ENCODE data around the gene VWA5A. TPM values are rescaled to one million over a fixed set of nuclear protein-coding genes. Genes with fewer than 3 reads are reported as not detected.

Gene VWA5A
- polyA plus RNA-seq, 1 of the 3 experiments (the other 2 are of a cell fraction), result 7.6 TPM

- POLR2A ChIA-PET, result no interaction called here
These were observed 17.1 kb upstream of the VWA5A start for GRCh38 chr11:124098141-124098540.

GRCh38 chr11:124101737-124102136 lies 13.5 kb upstream of the VWA5A start:
- H3K9me3 ChIP-seq, result no peaks in the 10 kb centered on the region
- ChIA-PET POLR2A (no interaction called here), CTCF (interaction anchor here (2.1 kb wide), 1 partner anchor 19 kb away, joined by 5 read pairs; no protein-coding TSS in a partner anchor)
- 3% methylated on average over 1 of the region's 1 CpG for WGBS (ENCODE audit: low lambda C conversion rate)
- no peak overlapping the region for H3K9ac ChIP-seq
- H3K79me2 ChIP-seq (ENCODE audit: insufficient read depth), result no peaks in the 10 kb centered on the region
- no peak overlapping the region for H3K4me3 ChIP-seq (ENCODE audit: low read depth in 2 of 2, low read length in 1 of 2)
- H3K4me1 ChIP-seq (ENCODE audit: control insufficient read depth in 1 of 2, insufficient read depth in 2 of 2, low read depth in 1 of 2, low read length in 1 of 2), result no peaks in the 10 kb centered on the region
- no peaks in the 10 kb centered on the region for H4K20me1 ChIP-seq (ENCODE audit: insufficient read depth)
- TF ChIP-seq FOXJ3 (CRISPR knock-in tag; IDR thresholded peaks at IDR 0.05), result no peak
- TF ChIP-seq GABPA (IDR thresholded peaks at IDR 0.05; ENCODE audit: low read depth), result no peak
- no peak for TF ChIP-seq SMC3 (IDR thresholded peaks at IDR 0.05; ENCODE audit: low read depth, low read length)
- TF ChIP-seq GATA2 (CRISPR knock-in tag; IDR thresholded peaks at IDR 0.05), result no peak
- no peak for TF ChIP-seq TEAD4 (IDR thresholded peaks at IDR 0.05; ENCODE audit: borderline replicate concordance, insufficient read depth)
- no peak for TF ChIP-seq PBX3 (IDR thresholded peaks at IDR 0.05)
- TF ChIP-seq POLR2AphosphoS5 (IDR thresholded peaks at IDR 0.05; ENCODE audit: low read depth, low read length), result no peak
- TF ChIP-seq RFX5 (IDR thresholded peaks at IDR 0.05; ENCODE audit: low read length), result no peak
- no peak for TF ChIP-seq EP300 (IDR thresholded peaks at IDR 0.05; ENCODE audit: borderline replicate concordance in 1 of 2, low read depth in 1 of 2, low read length in 1 of 2)
- TF ChIP-seq NRF1 (IDR thresholded peaks at IDR 0.05; ENCODE audit: low read depth, low read length), result no peak
- no peak for TF ChIP-seq MXI1 (IDR thresholded peaks at IDR 0.05; ENCODE audit: low read depth, low read length)
- no peak overlapping the region for H3K27ac ChIP-seq (ENCODE audit: low read depth in 2 of 2, low read length in 1 of 2)
- H3F3A ChIP-seq (replicated peaks; ENCODE audit: insufficient read depth), result no peaks in the 10 kb centered on the region
- DNase-seq, result no peak
- no peaks in the 10 kb centered on the region for H3K9me2 ChIP-seq
- H3K4me2 ChIP-seq, result no peak overlapping the region
- peaks cover 3% of the 10 kb centered on the region; the same call in 1 of the 2 replicates for H3K27me3 ChIP-seq (ENCODE audit: insufficient read depth)
- H2AFZ ChIP-seq (ENCODE audit: low read depth), result no peak overlapping the region
- H3K36me3 ChIP-seq (replicated peaks in 1 of 2; ENCODE audit: control insufficient read depth in 1 of 2, insufficient read depth in 2 of 2, low read length in 1 of 2), result no peaks in the 10 kb centered on the region

More at GRCh38 chr11:124098141-124098540, 17.1 kb upstream of the VWA5A start:
- no peaks in the 10 kb centered on the region for H3F3A ChIP-seq (replicated peaks; ENCODE audit: insufficient read depth)
- H3K27me3 ChIP-seq (ENCODE audit: insufficient read depth), result no peaks in the 10 kb centered on the region; the same call in 1 of the 2 replicates
- H3K9ac ChIP-seq, result no peak overlapping the region
- no peak for DNase-seq
- H3K4me1 ChIP-seq (ENCODE audit: control insufficient read depth in 1 of 2, insufficient read depth in 2 of 2, low read depth in 1 of 2, low read length in 1 of 2), result no peaks in the 10 kb centered on the region
- no peak overlapping the region for H3K27ac ChIP-seq (ENCODE audit: low read depth in 2 of 2, low read length in 1 of 2)
- WGBS (ENCODE audit: low lambda C conversion rate), result 6% methylated on average over 2 of the region's 2 CpGs
- TF ChIP-seq TAF1 (IDR thresholded peaks at IDR 0.05; ENCODE audit: borderline replicate concordance, low read depth, low read length) (no peak), RAD21 (IDR thresholded peaks at IDR 0.05; ENCODE audit: low read length) (no peak), ELF1 (IDR thresholded peaks at IDR 0.05) (no peak), YY1 (IDR thresholded peaks at IDR 0.05; ENCODE audit: low read depth) (no peak), GATA2 (CRISPR knock-in tag; IDR thresholded peaks at IDR 0.05) (no peak), CHD2 (IDR thresholded peaks at IDR 0.05; ENCODE audit: low read length, partially characterized antibody) (no peak), TCF12 (IDR thresholded peaks at IDR 0.05) (no peak), MAX (IDR thresholded peaks at IDR 0.05; ENCODE audit: low read depth) (no peak), NFIC (IDR thresholded peaks at IDR 0.05; ENCODE audit: borderline replicate concordance) (no peak), RXRA (IDR thresholded peaks at IDR 0.05; ENCODE audit: borderline replicate concordance, low read depth) (no peak)
- TF ChIP-seq, protein P1, sequence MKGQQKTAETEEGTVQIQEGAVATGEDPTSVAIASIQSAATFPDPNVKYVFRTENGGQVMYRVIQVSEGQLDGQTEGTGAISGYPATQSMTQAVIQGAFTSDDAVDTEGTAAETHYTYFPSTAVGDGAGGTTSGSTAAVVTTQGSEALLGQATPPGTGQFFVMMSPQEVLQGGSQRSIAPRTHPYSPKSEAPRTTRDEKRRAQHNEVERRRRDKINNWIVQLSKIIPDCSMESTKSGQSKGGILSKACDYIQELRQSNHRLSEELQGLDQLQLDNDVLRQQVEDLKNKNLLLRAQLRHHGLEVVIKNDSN (IDR thresholded peaks at IDR 0.05; ENCODE audit: borderline replicate concordance, low read depth), result no peak
- TF ChIP-seq, protein P2, sequence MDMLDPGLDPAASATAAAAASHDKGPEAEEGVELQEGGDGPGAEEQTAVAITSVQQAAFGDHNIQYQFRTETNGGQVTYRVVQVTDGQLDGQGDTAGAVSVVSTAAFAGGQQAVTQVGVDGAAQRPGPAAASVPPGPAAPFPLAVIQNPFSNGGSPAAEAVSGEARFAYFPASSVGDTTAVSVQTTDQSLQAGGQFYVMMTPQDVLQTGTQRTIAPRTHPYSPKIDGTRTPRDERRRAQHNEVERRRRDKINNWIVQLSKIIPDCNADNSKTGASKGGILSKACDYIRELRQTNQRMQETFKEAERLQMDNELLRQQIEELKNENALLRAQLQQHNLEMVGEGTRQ (IDR thresholded peaks at IDR 0.05; ENCODE audit: borderline replicate concordance, low read depth, low read length), result no peak
- no peaks in the 10 kb centered on the region for H3K36me3 ChIP-seq (replicated peaks in 1 of 2; ENCODE audit: control insufficient read depth in 1 of 2, insufficient read depth in 2 of 2, low read length in 1 of 2)
- no peak overlapping the region for H3K4me3 ChIP-seq (ENCODE audit: low read depth in 2 of 2, low read length in 1 of 2)
- no peak overlapping the region for H3K4me2 ChIP-seq
- H3K9me2 ChIP-seq, result no peaks in the 10 kb centered on the region
- H2AFZ ChIP-seq (ENCODE audit: low read depth), result no peak overlapping the region
- H3K79me2 ChIP-seq (ENCODE audit: insufficient read depth), result no peaks in the 10 kb centered on the region
- no peaks in the 10 kb centered on the region for H4K20me1 ChIP-seq (ENCODE audit: insufficient read depth)
- CTCF ChIA-PET, result interaction anchor here (1.0 kb wide), 1 partner anchor 26 kb away, joined by 3 read pairs; no protein-coding TSS in a partner anchor
- H3K9me3 ChIP-seq, result no peaks in the 10 kb centered on the region

All from SK-N-SH (cell line).